Mesendoderm (in vitro differentiated cells): Measurements from ENCODE around the gene FAM171A1.
A peak's percentile ranks its signal among the peaks of the same experiment; 100 is the strongest.

Experiments
- DNase-seq: peaks from one replicate; pipeline ENCODE4 v3.0.0; 2013
- H2AK5ac ChIP-seq: 2 replicates; pipeline ENCODE4 v1.6.1; 2013; ENCODE audit warnings: low read length, inconsistent platforms
- H2BK120ac ChIP-seq: 2 replicates; pipeline ENCODE4 v1.6.1; 2013; ENCODE audit warnings: low read depth, mild to moderate bottlenecking, low read length, moderate library complexity, mixed read lengths
- H2BK15ac ChIP-seq: replicated peaks from 2 replicates; pipeline ENCODE4 v1.6.1; 2013; ENCODE audit warnings: low read depth, mild to moderate bottlenecking, moderate library complexity
- H2BK5ac ChIP-seq: 2 replicates; pipeline ENCODE4 v1.6.1; 2013; ENCODE audit warnings: low read length, inconsistent platforms
- H3K18ac ChIP-seq: 2 replicates; pipeline ENCODE4 v1.6.1; 2013; ENCODE audit warnings: mild to moderate bottlenecking, low read length, mixed read lengths
- H3K23ac ChIP-seq: one replicate; pipeline ENCODE4 v1.6.1; 2013; ENCODE audit warnings: low read length
- H3K27ac ChIP-seq: 2 replicates; pipeline ENCODE4 v1.5.1; 2013; ENCODE audit warnings: low read depth, mild to moderate bottlenecking, inconsistent platforms, low read length, moderate library complexity
- H3K27me3 ChIP-seq: 2 replicates; pipeline ENCODE4 v1.6.1; 2013; ENCODE audit warnings: low read length, control low read depth, mild to moderate bottlenecking, inconsistent platforms; ENCODE audit not compliant: insufficient read depth, poor library complexity
- H3K36me3 ChIP-seq: 2 replicates; pipeline ENCODE4 v1.6.1; 2013; ENCODE audit warnings: low read length, inconsistent platforms; ENCODE audit not compliant: control insufficient read depth, insufficient read depth
- H3K4ac ChIP-seq: one replicate; pipeline ENCODE4 v1.6.1; 2013; ENCODE audit warnings: low read depth, mild to moderate bottlenecking, low read length, moderate library complexity
- H3K4me1 ChIP-seq: 2 replicates; pipeline ENCODE4 v1.6.1; 2013; ENCODE audit warnings: low read depth, low read length, inconsistent platforms; ENCODE audit not compliant: control insufficient read depth
- H3K4me2 ChIP-seq: 2 replicates; pipeline ENCODE4 v1.6.1; 2013; ENCODE audit warnings: low read length
- H3K4me3 ChIP-seq: 2 replicates; pipeline ENCODE4 v1.5.1; 2013; ENCODE audit warnings: mild to moderate bottlenecking, low read length
- H3K56ac ChIP-seq: one replicate; pipeline ENCODE4 v1.6.1; 2013; ENCODE audit warnings: low read length
- H3K79me1 ChIP-seq: 2 replicates; pipeline ENCODE4 v1.6.1; 2013; ENCODE audit warnings: low read length, inconsistent platforms
- H3K79me2 ChIP-seq: 2 replicates; pipeline ENCODE4 v1.6.1; 2013; ENCODE audit warnings: mild to moderate bottlenecking, low read length; ENCODE audit not compliant: control insufficient read depth, insufficient read depth
- H3K9ac ChIP-seq: 2 replicates; pipeline ENCODE4 v1.6.1; 2013; ENCODE audit warnings: low read length, inconsistent platforms
- H4K5ac ChIP-seq: one replicate; pipeline ENCODE4 v1.6.1; 2013; ENCODE audit warnings: low read length
- H4K8ac ChIP-seq: one replicate; pipeline ENCODE4 v1.6.1; 2013; ENCODE audit warnings: low read depth, mild to moderate bottlenecking, control low read depth, low read length, moderate library complexity
- WGBS: extraction: QIAGEN DNeasy Blood & Tissue Kit; methylation state at CpG from one replicate; pipeline ENCODE4 v1.1.7; 2013; ENCODE audit warnings: low lambda C conversion rate, missing lambda C conversion rate; ENCODE audit not compliant: insufficient coverage; ENCODE audit errors: extremely low coverage; 5-methylcytosine and 5-hydroxymethylcytosine counted together

FAM171A1 gene

DNA sequence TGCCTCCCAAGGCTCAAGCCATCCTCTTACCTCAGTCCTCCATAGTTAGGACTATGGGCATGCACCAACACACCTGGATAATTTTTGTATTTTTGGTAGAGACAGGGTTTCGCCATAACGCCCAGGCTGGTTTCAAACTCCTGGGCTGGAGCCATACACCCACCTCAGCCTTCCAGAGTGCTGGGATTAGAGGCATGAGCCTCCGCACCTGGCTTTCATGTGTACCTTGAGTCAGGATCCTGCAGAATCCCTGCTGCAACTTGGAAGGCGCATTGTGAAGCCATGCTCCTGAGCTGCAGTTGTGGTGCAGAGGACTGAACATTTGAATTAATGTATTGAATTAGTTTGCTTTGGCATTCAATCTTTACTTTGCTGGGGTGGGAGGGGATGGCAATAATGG, 173.2 kb downstream of the FAM171A1 start:
- Histone ChIP-seq H3K4me2 (no peak overlapping the region), H3K27me3 (no peaks in the 10 kb centered on the region), H3K4me3 (no peak overlapping the region), H3K23ac (no peak overlapping the region), H3K9ac (no peak overlapping the region), H3K4ac (no peak overlapping the region), H4K5ac (no peak overlapping the region), H3K4me1 (peaks cover 4% of the 10 kb centered on the region), H3K18ac (no peak overlapping the region), H2BK15ac (no peak overlapping the region), H2BK5ac (no peak overlapping the region), H3K79me2 (no peaks in the 10 kb centered on the region), H2AK5ac (no peak overlapping the region), H3K56ac (no peak overlapping the region), H2BK120ac (no peak overlapping the region), H3K36me3 (no peaks in the 10 kb centered on the region), H3K79me1 (no peaks in the 10 kb centered on the region), H3K27ac (no peak overlapping the region), H4K8ac (no peak overlapping the region)
- no CpG with 5 or more reads among the region's 4 CpGs for WGBS
- DNase-seq, result no peak

DNA sequence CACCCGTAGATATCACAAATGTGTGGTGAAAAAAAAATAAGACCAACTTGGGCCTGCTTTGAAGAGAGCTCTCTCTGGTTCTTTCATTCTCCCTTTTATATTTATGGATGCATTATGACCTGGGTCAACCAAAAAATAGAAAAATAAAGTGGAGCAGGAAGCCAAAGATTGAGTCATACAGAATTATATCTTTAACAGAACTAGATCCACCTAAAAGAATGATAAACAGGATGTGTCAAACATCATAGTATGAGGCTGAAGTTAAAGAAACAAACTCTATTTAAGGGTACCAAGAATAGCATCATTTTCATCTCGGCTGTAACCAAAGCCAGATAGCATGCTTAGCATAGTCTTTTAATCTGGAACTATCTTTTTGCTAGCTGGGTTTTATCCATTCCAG, 173.8 kb downstream of the FAM171A1 start:
- Histone ChIP-seq H3K27me3 (no peaks in the 10 kb centered on the region), H3K4ac (no peak overlapping the region), H3K79me2 (no peaks in the 10 kb centered on the region), H3K36me3 (no peaks in the 10 kb centered on the region), H3K18ac (no peak overlapping the region), H3K79me1 (no peaks in the 10 kb centered on the region), H2BK120ac (no peak overlapping the region), H2BK15ac (no peak overlapping the region), H2AK5ac (no peak overlapping the region), H3K4me3 (no peak overlapping the region), H2BK5ac (no peak overlapping the region), H4K5ac (no peak overlapping the region), H3K4me1 (peaks cover 4% of the 10 kb centered on the region), H3K27ac (no peak overlapping the region), H3K56ac (no peak overlapping the region), H3K4me2 (no peak overlapping the region), H4K8ac (no peak overlapping the region), H3K23ac (no peak overlapping the region), H3K9ac (no peak overlapping the region)
- no CpG with 5 or more reads among the region's 2 CpGs for WGBS
- DNase-seq, result no peak

DNA sequence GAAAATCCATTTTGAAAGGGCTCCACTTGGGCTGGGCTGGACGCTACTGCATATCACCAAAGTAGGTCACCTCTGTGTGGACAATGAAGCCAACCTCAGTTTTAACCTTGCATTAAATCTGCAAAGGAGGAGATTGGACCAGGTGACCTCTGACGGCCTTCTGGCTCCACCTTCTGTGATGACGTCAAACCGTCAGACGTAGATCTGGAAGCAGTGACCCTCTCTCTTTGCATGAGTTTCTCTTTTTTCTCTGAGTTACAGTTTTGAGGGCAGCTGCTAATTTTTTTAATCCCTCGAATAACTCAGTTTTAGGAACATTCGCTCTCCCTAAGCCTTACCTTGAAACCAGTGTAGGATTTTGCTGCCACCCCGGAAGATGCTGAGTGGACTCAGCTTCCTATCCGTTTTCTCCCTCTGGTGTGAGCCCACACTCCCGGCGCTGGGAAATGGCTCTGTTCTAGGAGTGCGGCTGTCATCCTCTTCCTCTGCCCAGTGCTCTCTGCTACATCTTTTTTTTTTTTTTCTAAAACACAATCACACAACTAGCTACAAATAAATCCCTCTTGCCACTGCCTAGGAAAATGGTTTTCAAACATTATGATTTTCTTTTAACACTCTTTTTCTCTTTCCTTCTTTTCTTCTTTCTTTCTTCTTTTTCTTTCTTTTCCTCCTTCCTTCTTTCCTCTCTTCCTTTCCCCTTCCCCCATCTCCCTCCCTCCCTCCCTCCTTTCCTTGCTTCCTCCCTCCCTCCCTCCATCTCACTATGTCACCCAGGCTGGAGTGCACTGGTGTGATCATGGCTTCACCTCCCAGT, 174.9 kb downstream of the FAM171A1 start:
- WGBS, result no CpG with 5 or more reads among the region's 12 CpGs
- Histone ChIP-seq H2BK5ac (no peak overlapping the region), H3K4ac (no peak overlapping the region), H3K27me3 (no peaks in the 10 kb centered on the region), H3K56ac (peak overlapping the region; percentile 2), H3K23ac (no peak overlapping the region), H3K9ac (no peak overlapping the region), H2BK15ac (no peak overlapping the region), H3K4me2 (no peak overlapping the region), H2BK120ac (no peak overlapping the region), H4K5ac (no peak overlapping the region), H3K18ac (no peak overlapping the region), H3K79me2 (no peaks in the 10 kb centered on the region), H3K36me3 (no peaks in the 10 kb centered on the region), H3K79me1 (no peaks in the 10 kb centered on the region), H3K4me1 (peaks cover 4% of the 10 kb centered on the region), H3K4me3 (no peak overlapping the region), H2AK5ac (no peak overlapping the region), H3K27ac (no peak overlapping the region), H4K8ac (no peak overlapping the region)
- DNase-seq, result peak; percentile 61

DNA sequence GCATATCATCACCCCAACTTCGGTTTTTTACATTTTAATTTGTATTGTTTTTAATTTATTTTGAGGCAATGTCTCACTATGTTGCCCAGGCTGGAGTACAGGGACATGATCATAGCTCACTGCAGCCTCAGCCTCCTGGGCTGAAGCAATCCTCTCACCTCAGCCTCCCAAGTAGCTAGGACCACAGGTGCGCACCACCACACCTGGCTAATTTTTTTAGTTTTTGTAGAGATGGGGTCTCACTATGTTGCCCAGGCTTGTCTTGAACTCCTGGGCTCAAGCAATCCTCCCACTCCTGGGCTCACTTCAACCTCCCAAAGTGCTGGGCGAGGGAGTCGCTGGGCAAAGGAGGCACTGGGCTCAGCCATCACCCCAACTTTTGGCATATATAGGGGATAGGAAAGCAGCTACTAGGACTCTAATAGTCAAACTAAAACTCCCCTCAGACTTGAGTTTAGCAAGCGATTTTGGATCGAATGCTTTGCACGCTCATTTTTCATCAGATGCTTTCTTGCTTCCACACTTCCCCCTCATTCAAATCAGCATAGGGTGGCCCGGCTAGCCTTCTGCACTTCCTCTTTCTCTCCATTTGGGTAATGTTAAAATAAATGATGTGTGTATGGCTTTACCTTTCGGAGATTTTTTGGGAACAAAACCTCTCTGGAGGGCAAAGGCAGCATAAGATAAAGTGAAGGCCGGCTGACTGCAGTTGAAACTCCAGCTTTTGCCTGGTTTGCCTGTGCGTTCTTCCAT, 181.8 kb downstream of the FAM171A1 start:
- Histone ChIP-seq H3K23ac (no peak overlapping the region), H4K5ac (no peak overlapping the region), H3K4me3 (no peak overlapping the region), H3K4ac (no peak overlapping the region), H3K18ac (no peak overlapping the region), H2AK5ac (no peak overlapping the region), H2BK15ac (no peak overlapping the region), H3K79me2 (no peaks in the 10 kb centered on the region), H3K4me2 (no peak overlapping the region), H2BK5ac (no peak overlapping the region), H4K8ac (no peak overlapping the region), H3K79me1 (no peaks in the 10 kb centered on the region), H2BK120ac (no peak overlapping the region), H3K36me3 (no peaks in the 10 kb centered on the region), H3K9ac (no peak overlapping the region), H3K56ac (no peak overlapping the region), H3K4me1 (no peaks in the 10 kb centered on the region), H3K27ac (no peak overlapping the region), H3K27me3 (no peaks in the 10 kb centered on the region)
- no CpG with 5 or more reads among the region's 11 CpGs for WGBS
- no peak for DNase-seq

DNA sequence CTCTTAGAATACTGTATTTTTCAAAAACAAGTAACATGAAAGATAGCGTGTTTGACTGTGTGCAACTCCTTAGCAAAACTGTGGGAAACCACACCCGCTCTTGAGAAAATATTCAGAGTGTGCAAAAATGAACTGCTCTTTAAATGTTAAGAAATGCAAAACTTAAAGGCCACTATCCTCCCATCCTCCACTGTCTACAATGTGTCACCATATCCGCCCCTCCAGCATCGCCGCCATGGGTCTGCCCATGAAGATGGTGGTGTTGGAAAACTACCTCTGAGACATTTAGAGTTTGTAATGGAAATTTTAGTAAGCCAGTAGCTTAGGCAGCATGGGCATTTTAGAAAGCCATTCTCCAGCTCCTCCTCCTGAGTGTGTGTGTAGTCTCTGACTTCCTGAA, 182.5 kb downstream of the FAM171A1 start:
- Histone ChIP-seq H3K9ac (no peak overlapping the region), H3K79me1 (no peaks in the 10 kb centered on the region), H3K4me1 (no peaks in the 10 kb centered on the region), H2AK5ac (no peak overlapping the region), H3K56ac (no peak overlapping the region), H2BK120ac (no peak overlapping the region), H3K27ac (no peak overlapping the region), H3K4me2 (no peak overlapping the region), H3K23ac (no peak overlapping the region), H3K18ac (no peak overlapping the region), H4K5ac (no peak overlapping the region), H3K4me3 (no peak overlapping the region), H3K79me2 (no peaks in the 10 kb centered on the region), H4K8ac (no peak overlapping the region), H3K27me3 (no peaks in the 10 kb centered on the region), H2BK15ac (no peak overlapping the region), H3K4ac (no peak overlapping the region), H3K36me3 (no peaks in the 10 kb centered on the region), H2BK5ac (no peak overlapping the region)
- no peak for DNase-seq
- no CpG with 5 or more reads among the region's 5 CpGs for WGBS
